ENCODE results near the gene PARD3B.

Gene PARD3B

DNA sequence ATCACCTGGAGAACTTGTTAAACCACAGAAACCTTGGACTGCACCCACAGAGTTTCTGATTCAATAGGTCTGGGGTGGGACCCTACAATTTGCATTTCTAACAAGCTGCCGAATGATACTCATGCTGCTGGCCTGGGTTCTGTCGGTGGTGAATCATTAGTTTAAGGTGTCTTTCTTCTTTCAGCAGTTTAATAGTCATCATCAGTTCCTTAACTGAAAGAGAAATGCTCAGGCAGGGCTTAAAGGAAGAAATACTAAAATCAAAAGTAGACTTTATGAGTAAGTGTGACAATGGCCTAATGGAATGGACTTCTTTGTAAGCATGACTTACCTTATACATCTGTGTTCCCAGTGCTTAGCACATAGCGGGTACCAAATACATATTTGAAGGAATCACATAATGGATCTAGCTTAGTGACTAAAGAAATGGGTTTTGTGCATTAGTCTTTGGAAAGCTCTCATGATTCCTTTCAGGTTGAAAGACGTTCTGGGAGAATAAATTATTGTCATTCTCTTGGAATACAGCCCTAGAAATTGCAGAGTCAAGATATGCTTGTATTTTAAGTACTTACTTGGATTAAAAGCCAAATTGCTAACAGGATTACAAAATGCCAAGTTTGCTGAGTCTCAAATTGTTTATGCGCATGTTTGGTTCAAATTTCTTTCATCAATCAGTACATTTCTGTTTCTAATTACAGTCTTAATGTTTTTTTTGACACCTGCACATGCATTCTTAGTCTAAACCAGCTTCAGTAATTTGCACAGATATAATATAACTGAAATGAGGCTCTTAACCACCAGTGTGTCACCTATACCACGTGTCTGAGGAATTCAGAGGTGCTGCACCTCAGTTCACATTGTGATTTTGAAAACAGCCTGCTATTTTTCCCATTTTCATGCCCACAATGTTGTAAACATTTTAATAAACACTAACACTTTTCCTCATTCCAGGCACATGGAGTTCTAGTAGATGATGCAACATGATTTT lies 916.7 kb downstream of the PARD3B start:
- Histone ChIP-seq H3K27ac (ENCODE audit: low read length) (no peak overlapping the region), H3K27me3 (ENCODE audit: low read depth, low read length) (no peaks in the 10 kb centered on the region), H3K4me1 (ENCODE audit: control insufficient read depth in 1 of 2, insufficient read depth in 2 of 2, low read length in 2 of 2) (no peaks in the 10 kb centered on the region), H3K36me3 (ENCODE audit: control insufficient read depth in 1 of 2, insufficient read depth in 2 of 2, low read length in 2 of 2) (no peaks in the 10 kb centered on the region), H3K4me3 (ENCODE audit: low read depth in 1 of 2, low read length in 2 of 2) (no peak overlapping the region), H3K9me3 (ENCODE audit: control insufficient read depth in 1 of 2, low read length in 2 of 2) (no peaks in the 10 kb centered on the region)

DNA sequence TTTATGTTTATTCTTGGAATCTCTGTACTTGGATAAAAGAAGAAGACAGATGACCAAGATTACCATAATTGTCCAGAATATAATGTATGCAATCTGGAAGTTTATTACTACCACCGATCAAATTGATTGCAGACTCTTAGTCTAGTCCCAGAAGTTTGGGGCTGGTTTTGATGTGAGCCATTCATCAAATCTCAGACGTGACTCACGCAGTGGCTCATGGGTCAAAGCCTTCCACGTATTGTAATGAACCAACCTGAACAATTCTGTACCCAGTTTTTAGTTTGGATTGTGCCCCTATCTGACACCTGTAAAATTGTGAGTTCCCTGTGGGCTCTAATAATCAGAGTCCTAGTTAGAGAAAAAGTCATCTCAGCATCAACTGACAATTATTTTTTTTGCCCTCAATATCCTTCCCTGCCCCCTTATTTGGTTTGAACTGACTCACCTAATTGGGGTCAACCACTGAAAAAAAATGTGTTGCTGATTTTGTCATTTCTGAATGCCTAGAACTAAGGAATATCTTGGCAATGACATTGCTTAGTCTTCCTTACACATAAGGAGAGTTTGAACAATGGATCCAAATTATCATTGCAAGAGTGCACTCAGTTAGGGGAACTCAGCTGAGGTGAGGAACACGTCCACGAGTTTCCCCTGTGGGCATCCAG lies 917.5 kb downstream of the PARD3B start:
- Histone ChIP-seq H3K4me1 (ENCODE audit: control insufficient read depth in 1 of 2, insufficient read depth in 2 of 2, low read length in 2 of 2) (no peaks in the 10 kb centered on the region), H3K27ac (ENCODE audit: low read length) (no peak overlapping the region), H3K4me3 (ENCODE audit: low read depth in 1 of 2, low read length in 2 of 2) (no peak overlapping the region), H3K36me3 (ENCODE audit: control insufficient read depth in 1 of 2, insufficient read depth in 2 of 2, low read length in 2 of 2) (no peaks in the 10 kb centered on the region), H3K27me3 (ENCODE audit: low read depth, low read length) (no peaks in the 10 kb centered on the region), H3K9me3 (ENCODE audit: control insufficient read depth in 1 of 2, low read length in 2 of 2) (no peaks in the 10 kb centered on the region)

DNA sequence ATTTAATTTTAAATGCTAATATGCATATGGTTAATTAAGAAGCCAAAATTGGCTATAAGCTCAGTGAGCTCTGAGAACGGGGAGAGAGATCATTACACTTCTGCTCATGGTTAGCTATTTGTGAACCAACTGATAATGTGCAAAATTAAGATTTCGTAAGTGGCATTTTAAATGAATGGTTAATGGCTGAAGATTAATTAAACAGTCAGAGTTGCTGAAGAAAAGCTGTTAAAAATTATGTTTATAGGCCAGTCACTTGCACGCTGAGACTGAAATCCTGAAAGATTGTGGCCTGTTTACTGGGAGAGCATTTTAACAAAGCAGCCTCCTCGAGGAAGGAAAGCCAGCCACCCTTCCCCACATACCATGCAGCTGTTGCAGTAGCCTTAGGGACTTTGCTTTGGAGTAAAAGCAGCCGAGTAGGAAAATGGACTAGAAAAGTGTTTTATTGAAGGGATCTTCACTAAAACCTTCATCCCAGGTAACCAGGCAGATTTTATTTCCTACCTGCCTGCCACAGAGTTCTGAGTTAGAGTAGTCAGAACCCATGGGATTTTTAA lies 918.3 kb downstream of the PARD3B start:
- no peaks in the 10 kb centered on the region for H3K9me3 ChIP-seq (ENCODE audit: control insufficient read depth in 1 of 2, low read length in 2 of 2)
- H3K4me3 ChIP-seq (ENCODE audit: low read depth in 1 of 2, low read length in 2 of 2), result no peak overlapping the region
- H3K4me1 ChIP-seq (ENCODE audit: control insufficient read depth in 1 of 2, insufficient read depth in 2 of 2, low read length in 2 of 2), result no peaks in the 10 kb centered on the region
- no peaks in the 10 kb centered on the region for H3K36me3 ChIP-seq (ENCODE audit: control insufficient read depth in 1 of 2, insufficient read depth in 2 of 2, low read length in 2 of 2)
- H3K27ac ChIP-seq (ENCODE audit: low read length), result no peak overlapping the region
- H3K27me3 ChIP-seq (ENCODE audit: low read depth, low read length), result no peaks in the 10 kb centered on the region

DNA sequence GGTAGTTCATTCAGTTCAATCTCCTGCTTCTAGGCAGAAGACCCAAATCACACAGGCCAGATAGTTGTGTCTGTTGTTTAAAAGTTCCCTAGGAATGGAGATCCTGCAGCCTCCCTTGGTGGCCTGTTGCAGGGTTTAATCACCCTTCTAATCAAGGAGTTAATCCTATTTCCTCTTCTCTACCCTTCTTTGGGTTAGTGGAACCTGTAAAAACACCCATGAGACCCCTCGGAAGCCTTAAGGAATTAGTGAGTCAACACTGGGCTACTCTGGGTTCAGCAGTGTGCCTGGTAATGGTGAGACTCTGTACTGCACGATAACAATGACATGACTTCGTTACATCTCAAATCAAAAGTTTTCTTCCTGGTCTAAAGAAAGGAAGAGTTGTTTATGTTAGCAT lies 919.4 kb downstream of the PARD3B start:
- Histone ChIP-seq H3K27ac (ENCODE audit: low read length) (no peak overlapping the region), H3K27me3 (ENCODE audit: low read depth, low read length) (no peaks in the 10 kb centered on the region), H3K4me1 (ENCODE audit: control insufficient read depth in 1 of 2, insufficient read depth in 2 of 2, low read length in 2 of 2) (no peaks in the 10 kb centered on the region), H3K9me3 (ENCODE audit: control insufficient read depth in 1 of 2, low read length in 2 of 2) (no peaks in the 10 kb centered on the region), H3K36me3 (ENCODE audit: control insufficient read depth in 1 of 2, insufficient read depth in 2 of 2, low read length in 2 of 2) (no peaks in the 10 kb centered on the region), H3K4me3 (ENCODE audit: low read depth in 1 of 2, low read length in 2 of 2) (no peak overlapping the region)

DNA sequence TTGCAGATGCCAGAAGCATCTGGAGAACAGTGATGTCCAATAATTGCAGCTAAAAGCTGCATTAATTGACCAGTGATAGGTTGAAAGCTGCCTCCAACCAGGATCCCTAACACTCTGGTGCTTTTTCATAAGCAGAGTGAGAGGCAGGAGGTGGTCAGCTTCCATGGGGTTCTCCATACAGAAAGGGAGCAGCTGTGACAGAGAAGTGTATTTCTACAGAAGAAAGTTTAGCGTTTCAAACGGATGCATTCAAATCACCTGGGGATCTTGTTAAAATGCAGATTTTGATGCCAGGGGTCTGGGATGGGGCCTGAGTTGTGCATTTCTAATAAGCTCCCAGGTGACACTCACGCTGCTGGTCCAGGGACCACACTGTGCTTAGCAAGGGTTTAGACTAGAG lies 920.5 kb downstream of the PARD3B start:
- Histone ChIP-seq H3K36me3 (ENCODE audit: control insufficient read depth in 1 of 2, insufficient read depth in 2 of 2, low read length in 2 of 2) (no peaks in the 10 kb centered on the region), H3K4me1 (ENCODE audit: control insufficient read depth in 1 of 2, insufficient read depth in 2 of 2, low read length in 2 of 2) (no peaks in the 10 kb centered on the region), H3K9me3 (ENCODE audit: control insufficient read depth in 1 of 2, low read length in 2 of 2) (no peaks in the 10 kb centered on the region), H3K27ac (ENCODE audit: low read length) (no peak overlapping the region), H3K4me3 (ENCODE audit: low read depth in 1 of 2, low read length in 2 of 2) (no peak overlapping the region), H3K27me3 (ENCODE audit: low read depth, low read length) (no peaks in the 10 kb centered on the region)

DNA sequence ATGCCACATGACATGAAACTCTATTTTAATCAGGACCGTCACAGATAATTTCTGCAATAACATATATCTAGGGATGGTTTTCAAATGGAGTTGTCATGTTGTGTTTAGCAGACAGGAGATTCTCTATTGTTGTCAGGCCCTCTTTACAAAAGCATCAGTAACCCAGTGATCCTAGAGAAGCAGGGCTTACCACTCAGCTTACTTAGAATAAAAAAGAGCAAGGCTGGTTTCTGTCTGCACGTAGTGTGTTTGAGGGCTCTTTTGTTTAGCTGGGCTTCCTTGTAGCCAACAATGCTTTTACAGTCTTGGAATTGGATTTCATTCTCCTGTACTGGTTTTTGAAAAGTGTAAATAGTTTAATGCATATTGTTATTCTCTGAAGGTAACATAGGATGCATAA lies 926.5 kb downstream of the PARD3B start:
- H3K36me3 ChIP-seq (ENCODE audit: control insufficient read depth in 1 of 2, insufficient read depth in 2 of 2, low read length in 2 of 2), result no peaks in the 10 kb centered on the region
- H3K4me3 ChIP-seq (ENCODE audit: low read depth in 1 of 2, low read length in 2 of 2), result no peak overlapping the region
- H3K27me3 ChIP-seq (ENCODE audit: low read depth, low read length), result no peaks in the 10 kb centered on the region
- H3K27ac ChIP-seq (ENCODE audit: low read length), result no peak overlapping the region
- no peaks in the 10 kb centered on the region for H3K4me1 ChIP-seq (ENCODE audit: control insufficient read depth in 1 of 2, insufficient read depth in 2 of 2, low read length in 2 of 2)
- no peaks in the 10 kb centered on the region for H3K9me3 ChIP-seq (ENCODE audit: control insufficient read depth in 1 of 2, low read length in 2 of 2)

DNA sequence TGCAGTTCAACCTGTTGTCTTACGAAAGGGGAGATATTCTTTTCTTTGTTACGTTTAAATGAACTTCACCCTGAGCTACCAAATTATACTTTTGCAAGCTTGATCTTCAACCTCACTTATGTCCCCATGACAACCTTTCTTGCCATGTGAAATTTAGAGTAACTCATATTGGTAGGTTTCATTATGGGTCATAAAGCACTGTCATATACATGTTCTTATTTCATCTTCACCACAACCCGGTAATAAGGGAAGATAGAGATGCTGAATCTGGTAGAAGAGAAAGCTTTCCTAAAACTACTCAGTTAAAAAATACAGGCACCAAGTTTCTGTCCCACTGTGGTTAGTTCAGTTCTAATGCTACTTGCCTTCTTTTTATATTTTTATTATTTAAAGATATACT lies 928.5 kb downstream of the PARD3B start:
- H3K36me3 ChIP-seq (ENCODE audit: control insufficient read depth in 1 of 2, insufficient read depth in 2 of 2, low read length in 2 of 2), result no peaks in the 10 kb centered on the region
- H3K4me3 ChIP-seq (ENCODE audit: low read depth in 1 of 2, low read length in 2 of 2), result no peak overlapping the region
- H3K9me3 ChIP-seq (ENCODE audit: control insufficient read depth in 1 of 2, low read length in 2 of 2), result no peaks in the 10 kb centered on the region
- H3K27me3 ChIP-seq (ENCODE audit: low read depth, low read length), result no peaks in the 10 kb centered on the region
- H3K27ac ChIP-seq (ENCODE audit: low read length), result no peak overlapping the region
- no peaks in the 10 kb centered on the region for H3K4me1 ChIP-seq (ENCODE audit: control insufficient read depth in 1 of 2, insufficient read depth in 2 of 2, low read length in 2 of 2)

DNA sequence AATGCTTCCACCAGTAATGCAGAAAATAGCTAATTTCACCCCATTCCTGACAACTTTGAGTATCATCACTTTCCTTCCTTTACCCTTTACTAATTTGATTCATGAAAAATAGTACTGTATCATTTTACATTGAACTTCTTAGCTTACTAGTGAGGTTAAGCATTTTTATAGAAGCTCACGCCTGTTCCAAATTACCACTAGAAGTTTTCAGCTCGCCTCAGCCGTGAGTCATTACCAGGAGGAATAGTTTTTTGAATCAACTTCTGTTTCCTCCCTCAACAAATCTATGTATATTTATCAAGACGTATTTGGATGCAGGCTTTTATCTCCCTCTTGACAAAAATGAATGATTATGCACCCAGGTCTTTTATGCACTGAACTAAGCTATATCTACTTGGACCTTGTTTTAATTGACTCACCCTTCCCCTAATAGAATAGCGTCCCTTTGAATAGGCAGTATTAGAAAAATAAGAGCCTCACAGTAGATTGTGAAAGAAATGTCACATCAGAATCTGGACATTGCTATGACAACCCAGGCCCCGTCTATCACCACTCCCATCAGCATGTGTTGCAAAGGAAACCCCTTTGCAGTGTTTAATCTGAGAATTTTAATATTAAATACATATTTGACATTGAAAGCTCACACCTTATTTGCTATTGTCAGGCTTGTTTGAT lies 929.6 kb downstream of the PARD3B start:
- no peak overlapping the region for H3K27ac ChIP-seq (ENCODE audit: low read length)
- no peaks in the 10 kb centered on the region for H3K4me1 ChIP-seq (ENCODE audit: control insufficient read depth in 1 of 2, insufficient read depth in 2 of 2, low read length in 2 of 2)
- no peaks in the 10 kb centered on the region for H3K9me3 ChIP-seq (ENCODE audit: control insufficient read depth in 1 of 2, low read length in 2 of 2)
- no peaks in the 10 kb centered on the region for H3K36me3 ChIP-seq (ENCODE audit: control insufficient read depth in 1 of 2, insufficient read depth in 2 of 2, low read length in 2 of 2)
- H3K27me3 ChIP-seq (ENCODE audit: low read depth, low read length), result no peaks in the 10 kb centered on the region
- H3K4me3 ChIP-seq (ENCODE audit: low read depth in 1 of 2, low read length in 2 of 2), result no peak overlapping the region

DNA sequence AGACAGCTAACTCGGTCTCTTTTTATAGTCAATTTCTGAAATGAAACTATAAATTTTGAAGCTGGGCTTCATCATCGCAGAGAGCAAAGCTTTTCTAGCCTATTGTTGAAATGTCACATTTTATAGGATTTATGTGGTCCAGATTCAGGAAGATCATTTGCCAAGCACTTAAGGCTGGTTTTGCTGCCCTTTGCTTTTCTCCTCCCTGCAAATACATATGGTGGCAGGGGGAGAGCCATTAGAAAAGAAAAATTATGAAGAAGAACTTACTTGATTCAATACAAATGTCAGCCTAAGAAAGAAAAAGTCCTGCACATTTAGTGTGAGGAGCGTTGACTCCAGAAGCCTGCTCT lies 930.1 kb downstream of the PARD3B start:
- H3K4me1 ChIP-seq (ENCODE audit: control insufficient read depth in 1 of 2, insufficient read depth in 2 of 2, low read length in 2 of 2), result no peaks in the 10 kb centered on the region
- no peaks in the 10 kb centered on the region for H3K27me3 ChIP-seq (ENCODE audit: low read depth, low read length)

DNA sequence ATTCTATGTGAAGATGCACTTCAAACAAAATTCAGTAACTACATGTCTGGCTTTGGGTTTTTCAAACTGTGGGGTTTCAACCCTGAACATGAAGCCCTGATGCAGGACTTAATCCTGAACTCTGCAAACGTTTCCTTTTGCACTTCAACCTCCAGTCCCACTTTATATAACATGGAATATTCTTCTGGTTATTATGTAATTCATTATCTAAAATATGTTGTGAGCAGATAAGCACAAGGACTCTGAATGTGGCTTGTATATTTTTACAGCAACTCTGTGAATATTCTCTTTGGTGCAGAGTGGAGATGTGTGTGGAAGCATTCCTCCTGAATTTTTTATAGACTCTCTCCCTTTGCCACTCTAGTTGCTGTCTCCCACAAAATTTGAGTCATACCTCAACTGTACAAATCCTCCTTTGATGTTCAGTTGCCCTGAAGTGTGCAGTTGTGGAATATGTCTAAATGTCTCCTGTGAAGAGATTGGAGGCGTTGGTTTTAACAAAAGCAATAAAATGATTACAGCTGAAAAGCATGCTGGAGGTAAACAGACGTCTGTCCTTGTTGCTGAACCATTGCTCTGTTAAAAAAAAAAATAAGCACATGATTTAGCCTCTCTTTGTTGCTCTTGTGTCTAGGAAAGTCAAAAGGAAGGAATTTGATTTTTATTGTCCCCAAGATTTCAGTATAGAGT lies 931.9 kb downstream of the PARD3B start:
- no peaks in the 10 kb centered on the region for H3K27me3 ChIP-seq (ENCODE audit: low read depth, low read length)
- H3K36me3 ChIP-seq (ENCODE audit: control insufficient read depth in 1 of 2, insufficient read depth in 2 of 2, low read length in 2 of 2), result no peaks in the 10 kb centered on the region
- H3K27ac ChIP-seq (ENCODE audit: low read length), result no peak overlapping the region
- no peaks in the 10 kb centered on the region for H3K4me1 ChIP-seq (ENCODE audit: control insufficient read depth in 1 of 2, insufficient read depth in 2 of 2, low read length in 2 of 2)
- H3K9me3 ChIP-seq (ENCODE audit: control insufficient read depth in 1 of 2, low read length in 2 of 2), result no peaks in the 10 kb centered on the region
- H3K4me3 ChIP-seq (ENCODE audit: low read depth in 1 of 2, low read length in 2 of 2), result no peak overlapping the region

More for the DNA sequence above, 930.1 kb downstream of the PARD3B start:
- no peaks in the 10 kb centered on the region for H3K9me3 ChIP-seq (ENCODE audit: control insufficient read depth in 1 of 2, low read length in 2 of 2)
- H3K4me3 ChIP-seq (ENCODE audit: low read depth in 1 of 2, low read length in 2 of 2), result no peak overlapping the region
- H3K36me3 ChIP-seq (ENCODE audit: control insufficient read depth in 1 of 2, insufficient read depth in 2 of 2, low read length in 2 of 2), result no peaks in the 10 kb centered on the region
- no peak overlapping the region for H3K27ac ChIP-seq (ENCODE audit: low read length)

DNA sequence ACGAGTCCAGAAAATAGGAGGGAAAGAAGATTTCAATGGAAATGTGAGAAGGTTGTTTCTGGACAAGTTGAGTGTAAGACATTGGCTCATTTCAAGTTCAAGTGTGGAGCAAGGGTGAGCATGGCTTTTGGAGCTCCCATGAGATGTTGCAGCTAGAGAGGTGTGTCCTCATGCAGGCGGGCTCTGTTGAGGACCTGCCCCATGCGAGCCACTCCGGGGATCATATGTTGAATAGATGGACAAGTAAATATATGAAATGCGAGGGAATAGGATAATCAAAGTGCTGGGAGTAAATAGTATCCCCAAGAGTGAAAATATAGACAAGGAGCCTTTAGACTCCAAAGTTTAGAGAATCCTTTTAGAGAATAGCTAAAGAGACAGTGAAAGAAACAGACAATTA lies 936.6 kb downstream of the PARD3B start:
- Histone ChIP-seq H3K4me1 (ENCODE audit: control insufficient read depth in 1 of 2, insufficient read depth in 2 of 2, low read length in 2 of 2) (no peaks in the 10 kb centered on the region), H3K9me3 (ENCODE audit: control insufficient read depth in 1 of 2, low read length in 2 of 2) (no peaks in the 10 kb centered on the region), H3K4me3 (ENCODE audit: low read depth in 1 of 2, low read length in 2 of 2) (no peak overlapping the region), H3K36me3 (ENCODE audit: control insufficient read depth in 1 of 2, insufficient read depth in 2 of 2, low read length in 2 of 2) (no peaks in the 10 kb centered on the region), H3K27ac (ENCODE audit: low read length) (no peak overlapping the region), H3K27me3 (ENCODE audit: low read depth, low read length) (no peaks in the 10 kb centered on the region)
